Mucosa of gallbladder (tissue), 1 donor: ENCODE measurements around the gene ACBD6. TPM values are rescaled to one million over a fixed set of nuclear protein-coding genes. Genes with fewer than 3 reads are reported as not detected.
A peak's percentile ranks its signal among the peaks of the same experiment; 100 is the strongest.

Experiments used
- DNase-seq: peaks from one replicate; pipeline ENCODE4 v3.0.0-alpha.2; 2020; ENCODE audit warnings: low spot score
- total RNA-seq: library from RNA; stranded (reverse); gene quantifications from one replicate; pipeline ENCODE4 v1.2.1, GENCODE V29; 2021
- donor health status: DM: no; HTN: no; CAD: no.

Gene ACBD6
- total RNA-seq, 1 donor from 2014 or later: 27.1 TPM

- DNase-seq: no peak
Measured at GRCh38 chr1:180524915-180525714, 22.7 kb upstream of the ACBD6 start.

- DNase-seq: no peak
Measured at GRCh38 chr1:180524160-180524914, 22.0 kb upstream of the ACBD6 start.

- no peak for DNase-seq
Measured at GRCh38 chr1:180522213-180522515, 19.8 kb upstream of the ACBD6 start.

- DNase-seq: no peak
Measured at GRCh38 chr1:180521474-180522212, 19.3 kb upstream of the ACBD6 start.

- no peak for DNase-seq
Measured at GRCh38 chr1:180519846-180520245, 17.5 kb upstream of the ACBD6 start.

- DNase-seq: peak; percentile 77
Measured at GRCh38 chr1:180515857-180516388, 13.5 kb upstream of the ACBD6 start.

GRCh38 chr1:180515364-180515763, 13.0 kb upstream of the ACBD6 start:
- DNase-seq: no peak

- no peak for DNase-seq
Measured at GRCh38 chr1:180513531-180513930, 11.2 kb upstream of the ACBD6 start.

GRCh38 chr1:180510882-180511281, 8.5 kb upstream of the ACBD6 start:
- no peak for DNase-seq

GRCh38 chr1:180508725-180509097, 6.3 kb upstream of the ACBD6 start:
- DNase-seq: no peak

GRCh38 chr1:180507795-180508724, 5.7 kb upstream of the ACBD6 start:
- no peak for DNase-seq

- no peak for DNase-seq
Measured at GRCh38 chr1:180505732-180506335, 3.5 kb upstream of the ACBD6 start.

- no peak for DNase-seq
Measured at GRCh38 chr1:180504186-180504585, 1.8 kb upstream of the ACBD6 start.

GRCh38 chr1:180503280-180503862, 994 bp upstream of the ACBD6 start:
- DNase-seq: no peak

GRCh38 chr1:180501865-180502360, 464 bp downstream of the ACBD6 start:
- no peak for DNase-seq

GRCh38 chr1:180500689-180501088, 1.7 kb downstream of the ACBD6 start:
- DNase-seq: no peak

- DNase-seq: no peak
Measured at GRCh38 chr1:180498594-180498993, 3.8 kb downstream of the ACBD6 start.

GRCh38 chr1:180497826-180498225, 4.6 kb downstream of the ACBD6 start:
- DNase-seq: no peak

GRCh38 chr1:180494370-180494769, 8.0 kb downstream of the ACBD6 start:
- DNase-seq: no peak

GRCh38 chr1:180489976-180490375, 12.4 kb downstream of the ACBD6 start:
- DNase-seq: no peak
